ENCODE data around the gene VPS45. TPM values are rescaled to one million over a fixed set of nuclear protein-coding genes. Genes with fewer than 3 reads are reported as not detected.

Gene VPS45
- total and polyA plus RNA-seq, 2 of the 8 experiments (the other 6 are each of a cell fraction or from before 2014, with no cell fraction given) = 19.1 to 27.6 TPM

GRCh38 chr1:150056407-150056806, 11.2 kb upstream of the VPS45 start:
- no peaks in the 10 kb centered on the region for H3K27me3 ChIP-seq (replicated peaks in 1 of 4; ENCODE audit: control insufficient read depth in 3 of 4, extremely low read depth in 1 of 4, insufficient read depth in 3 of 4, low read length in 3 of 4)

More at GRCh38 chr1:150056407-150056806, 11.2 kb upstream of the VPS45 start:
- DNase-seq (ENCODE audit: low read depth in 1 of 2, low spot score in 2 of 2) (no peak), FAIRE-seq (no peak)
- Histone ChIP-seq H3K4me1 (replicated peaks in 1 of 4; ENCODE audit: control insufficient read depth in 3 of 4, insufficient read depth in 4 of 4, low read length in 3 of 4) (no peaks in the 10 kb centered on the region), H3K36me3 (ENCODE audit: control insufficient read depth in 2 of 4, insufficient read depth in 4 of 4, low read length in 3 of 4) (no peaks in the 10 kb centered on the region), H3K79me2 (ENCODE audit: control insufficient read depth in 1 of 2, insufficient read depth in 2 of 2, low read length in 2 of 2) (no peaks in the 10 kb centered on the region), H3K18ac (ENCODE audit: extremely low read depth, low read length) (no peak overlapping the region), H4K5ac (ENCODE audit: insufficient read length, low read depth, low read length) (no peak overlapping the region), H4K8ac (ENCODE audit: extremely low read depth, insufficient read depth, low read length) (no peak overlapping the region), H3K14ac (ENCODE audit: insufficient read length) (no peak overlapping the region), H2BK5ac (ENCODE audit: low read depth, low read length) (no peak overlapping the region), H2BK15ac (ENCODE audit: low read length) (no peak overlapping the region), H4K91ac (replicated peaks; ENCODE audit: insufficient read length, low read length) (no peak overlapping the region), H2BK120ac (replicated peaks; ENCODE audit: low read depth, low read length) (no peak overlapping the region), H3K4ac (replicated peaks; ENCODE audit: insufficient read length, low read depth, low read length) (no peak overlapping the region), H3K23ac (ENCODE audit: insufficient read length) (no peak overlapping the region), H2AK5ac (ENCODE audit: low read depth, low read length) (no peak overlapping the region), H3K27ac (ENCODE audit: low read depth, low read length) (no peak overlapping the region), H3K4me2 (ENCODE audit: insufficient read depth in 1 of 2, low read depth in 2 of 2, low read length in 2 of 2) (no peak overlapping the region), H3K79me1 (ENCODE audit: low read depth, low read length) (no peaks in the 10 kb centered on the region), H3K9ac (replicated peaks in 1 of 4; ENCODE audit: extremely low read depth in 1 of 4, low read depth in 3 of 4, low read length in 3 of 4) (no peak overlapping the region), H2AFZ (ENCODE audit: low read length) (no peak overlapping the region), H2BK12ac (ENCODE audit: low read depth, low read length) (no peak overlapping the region), H2BK20ac (ENCODE audit: low read length) (no peak overlapping the region), H3K56ac (replicated peaks; ENCODE audit: insufficient read length, low read depth, low read length) (no peak overlapping the region), H3K9me3 (ENCODE audit: insufficient read depth in 2 of 2, low read depth in 1 of 2, low read length in 1 of 2) (no peaks in the 10 kb centered on the region), H3K4me3 (ENCODE audit: extremely low read depth in 1 of 4, insufficient read depth in 2 of 4, low read depth in 3 of 4, low read length in 4 of 4) (no peak overlapping the region), H3K23me2 (ENCODE audit: low read depth, low read length) (no peaks in the 10 kb centered on the region), H4K20me1 (replicated peaks in 1 of 2; ENCODE audit: control insufficient read depth in 1 of 2, insufficient read depth in 2 of 2, low read length in 2 of 2) (no peaks in the 10 kb centered on the region)
- TF ChIP-seq ATF2 (IDR thresholded peaks at IDR 0.05; ENCODE audit: low read length) (no peak), SAP30 (IDR thresholded peaks at IDR 0.05; ENCODE audit: insufficient read depth, insufficient replicate concordance, low read length) (no peak), JUN (IDR thresholded peaks at IDR 0.05; ENCODE audit: low read depth, low read length) (no peak), GABPA (IDR thresholded peaks at IDR 0.05; ENCODE audit: borderline replicate concordance, insufficient read depth, low read length) (no peak), SRF (IDR thresholded peaks at IDR 0.05; ENCODE audit: low read depth, low read length) (no peak), SP2 (IDR thresholded peaks at IDR 0.05; ENCODE audit: low read length) (no peak), NRF1 (IDR thresholded peaks at IDR 0.05; ENCODE audit: low read depth, low read length) (no peak), RBBP5 (IDR thresholded peaks at IDR 0.05; ENCODE audit: borderline replicate concordance, low read depth, low read length) (no peak), BCL11A (IDR thresholded peaks at IDR 0.05; ENCODE audit: low read depth in 2 of 2, low read length in 2 of 2) (no peak), SIRT6 (IDR thresholded peaks at IDR 0.05; ENCODE audit: low read length) (no peak)
- CTCF ChIA-PET (ENCODE audit: partially characterized antibody) = interaction anchor here (0.6 to 1.4 kb wide), 3 partner anchors 12 to 1348 kb away, joined by 3 to 5 read pairs (median 4); no protein-coding TSS in a partner anchor
- 86% methylated on average over 1 of the region's 1 CpG; no CpG with 5 or more reads in 1 of the 2 experiments for WGBS, 2 experiments (ENCODE audit: extremely low coverage in 1 of 2, insufficient coverage in 1 of 2, insufficient read length in 1 of 2, insufficient replicate concordance in 2 of 2, low coverage in 1 of 2, low lambda C conversion rate in 2 of 2, missing lambda C conversion rate in 1 of 2)
- POLR2A ChIA-PET (ENCODE audit: partially characterized antibody) = interaction anchor here (0.6 to 2.0 kb wide), 2 partner anchors 10 to 305 kb away, joined by 3 to 10 read pairs; partner anchors contain the start of gene VPS45

Measured in H1 (cell line).